Kidney epithelial cell (primary cell): ENCODE results near the gene ABRACL. TPM values are rescaled to one million over a fixed set of nuclear protein-coding genes. Genes with fewer than 3 reads are reported as not detected.

Experiments used
- DNase-seq: peaks from one replicate; pipeline ENCODE4 v3.0.0-alpha.2; 2010; ENCODE audit warnings: low read depth
- H3K27me3 ChIP-seq: 2 replicates; pipeline ENCODE4 v1.6.0; 2011; ENCODE audit warnings: low read length; ENCODE audit not compliant: control insufficient read depth, insufficient read depth
- H3K36me3 ChIP-seq: 2 replicates; pipeline ENCODE4 v1.5.1; 2011; ENCODE audit warnings: low read length; ENCODE audit not compliant: control insufficient read depth, insufficient read depth
- H3K4me3 ChIP-seq: 2 replicates; pipeline ENCODE4 v1.5.1; 2011; ENCODE audit warnings: low read depth, mild to moderate bottlenecking, control low read depth, low read length
- CTCF ChIP-seq: IDR thresholded peaks from 2 replicates; pipeline ENCODE4 v1.5.1; 2011; ENCODE audit warnings: mild to moderate bottlenecking, moderate library complexity, low read length, control low read depth, inconsistent platforms; ENCODE audit not compliant: insufficient read depth, poor library complexity, severe bottlenecking
- total RNA-seq: library from RNA; depleted of rRNA; stranded (reverse); fragments of >200 nt; gene quantifications from 2 replicates; pipeline ENCODE4 v1.2.3, GENCODE V29; 2015

Gene ABRACL
- total RNA-seq, 1 donor from 2014 or later: 119 TPM

- H3K4me3 ChIP-seq: no peak overlapping the region
- no peaks in the 10 kb centered on the region for H3K36me3 ChIP-seq
- no peak for TF ChIP-seq CTCF
- no peaks in the 10 kb centered on the region for H3K27me3 ChIP-seq
- DNase-seq: no peak
Observed at GRCh38 chr6:139066080-139066479, 37.5 kb downstream of the ABRACL start.

GRCh38 chr6:139068846-139069245 lies 40.3 kb downstream of the ABRACL start:
- H3K27me3 ChIP-seq: no peaks in the 10 kb centered on the region
- no peak for TF ChIP-seq CTCF
- no peak for DNase-seq
- no peaks in the 10 kb centered on the region for H3K36me3 ChIP-seq
- H3K4me3 ChIP-seq: no peak overlapping the region

GRCh38 chr6:139073118-139073517 lies 44.6 kb downstream of the ABRACL start:
- H3K4me3 ChIP-seq: no peak overlapping the region
- H3K36me3 ChIP-seq: no peaks in the 10 kb centered on the region
- no peak for TF ChIP-seq CTCF
- no peaks in the 10 kb centered on the region for H3K27me3 ChIP-seq
- no peak for DNase-seq

GRCh38 chr6:139079018-139079417 lies 50.5 kb downstream of the ABRACL start:
- no peak for TF ChIP-seq CTCF
- no peaks in the 10 kb centered on the region for H3K27me3 ChIP-seq
- no peak for DNase-seq
- H3K4me3 ChIP-seq: no peak overlapping the region
- no peaks in the 10 kb centered on the region for H3K36me3 ChIP-seq

GRCh38 chr6:139080255-139080920 lies 51.8 kb downstream of the ABRACL start:
- Histone ChIP-seq H3K27me3 (no peaks in the 10 kb centered on the region), H3K4me3 (no peak overlapping the region), H3K36me3 (no peaks in the 10 kb centered on the region)
- no peak for TF ChIP-seq CTCF
- no peak for DNase-seq

- no peak overlapping the region for H3K4me3 ChIP-seq
- no peaks in the 10 kb centered on the region for H3K36me3 ChIP-seq
- DNase-seq: no peak
- no peaks in the 10 kb centered on the region for H3K27me3 ChIP-seq
- no peak for TF ChIP-seq CTCF
Observed at GRCh38 chr6:139081471-139081870, 52.9 kb downstream of the ABRACL start.
